ENCODE data around the gene INSRR. TPM values are rescaled to one million over a fixed set of nuclear protein-coding genes. Genes with fewer than 3 reads are reported as not detected.

INSRR gene
- total RNA-seq, 1 experiment from 2014 or later, result not detected

DNA sequence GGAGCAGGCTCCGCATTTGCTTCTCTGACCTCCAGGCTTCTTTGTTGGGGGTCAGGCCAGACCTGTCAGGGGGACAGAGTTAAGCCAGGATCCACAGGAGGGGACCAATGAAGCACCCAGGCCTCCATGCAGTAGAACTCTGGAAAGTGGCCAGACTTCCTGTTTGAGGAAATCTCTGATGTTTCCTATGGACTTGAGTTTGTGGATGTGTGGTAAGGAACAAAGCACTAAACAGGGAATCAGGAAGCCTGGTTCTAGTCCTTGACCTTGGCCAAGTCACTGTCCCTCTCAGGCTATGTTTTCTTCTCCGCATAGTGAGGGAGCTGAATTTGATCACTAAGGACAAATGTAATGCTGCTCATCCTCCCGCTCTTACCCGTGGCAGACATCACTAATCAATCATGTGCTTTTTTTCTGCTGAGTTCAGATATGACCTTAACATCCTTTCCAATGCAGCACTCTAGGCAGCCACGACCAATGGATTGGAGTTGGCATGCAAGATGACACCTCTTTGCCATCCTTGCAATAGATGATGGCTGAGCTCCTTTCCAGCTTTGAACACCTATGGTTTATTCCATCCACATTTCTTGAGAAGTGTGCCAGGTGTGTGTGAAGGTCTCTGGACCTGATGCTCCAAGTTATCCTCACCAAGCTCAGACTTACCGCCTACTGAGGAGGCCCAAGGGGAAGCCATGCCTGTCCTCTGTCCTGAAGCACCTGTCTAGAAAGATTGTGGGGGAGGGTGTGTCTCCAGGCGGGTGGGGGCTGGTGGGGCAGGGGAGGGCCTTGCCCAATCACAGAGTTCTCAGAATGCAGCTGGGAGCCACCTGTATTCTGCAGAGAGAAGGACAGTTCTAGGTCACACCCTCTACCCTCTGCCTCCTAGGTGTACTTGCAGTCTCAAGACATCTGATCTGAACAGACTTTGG lies 52.1 kb downstream of the INSRR start:
- no peaks in the 10 kb centered on the region for H3K27me3 ChIP-seq (ENCODE audit: low read length)
- no peaks in the 10 kb centered on the region for H4K20me1 ChIP-seq (ENCODE audit: low read length)
- DNase-seq (no peak), ATAC-seq (no peak)
- no peak overlapping the region for H3K4me3 ChIP-seq (ENCODE audit: low read length)
- peaks cover 3% of the 10 kb centered on the region; the same call in 1 of the 2 replicates for H3K36me3 ChIP-seq (ENCODE audit: low read depth, low read length)
- no peak overlapping the region for H3K9ac ChIP-seq (ENCODE audit: low read length)
- intact Hi-C loops (cut with micrococcal nuclease), result no loop called here
- no peaks in the 10 kb centered on the region for H3K79me2 ChIP-seq (ENCODE audit: low read length)
- POLR2A ChIA-PET (ENCODE audit: unreplicated experiment), result no interaction called here
- no peaks in the 10 kb centered on the region for H3F3A ChIP-seq (ENCODE audit: low read length, unreplicated experiment)
- H3K9me3 ChIP-seq (ENCODE audit: low read length), result no peaks in the 10 kb centered on the region
- H2AFZ ChIP-seq (ENCODE audit: low read length), result no peak overlapping the region
- BruUV-seq (replicated peaks), result no TSS peak
- H3K27ac ChIP-seq (ENCODE audit: low read length), result no peak overlapping the region
- no peak overlapping the region for H3K4me2 ChIP-seq (ENCODE audit: low read length)
- TF ChIP-seq EZH2 (IDR thresholded peaks at IDR 0.05; ENCODE audit: low read length, unreplicated experiment) (no peak), EZH2phosphoT487 (IDR thresholded peaks at IDR 0.05; ENCODE audit: borderline replicate concordance, low read length) (no peak)
- TF ChIP-seq, protein P1, sequence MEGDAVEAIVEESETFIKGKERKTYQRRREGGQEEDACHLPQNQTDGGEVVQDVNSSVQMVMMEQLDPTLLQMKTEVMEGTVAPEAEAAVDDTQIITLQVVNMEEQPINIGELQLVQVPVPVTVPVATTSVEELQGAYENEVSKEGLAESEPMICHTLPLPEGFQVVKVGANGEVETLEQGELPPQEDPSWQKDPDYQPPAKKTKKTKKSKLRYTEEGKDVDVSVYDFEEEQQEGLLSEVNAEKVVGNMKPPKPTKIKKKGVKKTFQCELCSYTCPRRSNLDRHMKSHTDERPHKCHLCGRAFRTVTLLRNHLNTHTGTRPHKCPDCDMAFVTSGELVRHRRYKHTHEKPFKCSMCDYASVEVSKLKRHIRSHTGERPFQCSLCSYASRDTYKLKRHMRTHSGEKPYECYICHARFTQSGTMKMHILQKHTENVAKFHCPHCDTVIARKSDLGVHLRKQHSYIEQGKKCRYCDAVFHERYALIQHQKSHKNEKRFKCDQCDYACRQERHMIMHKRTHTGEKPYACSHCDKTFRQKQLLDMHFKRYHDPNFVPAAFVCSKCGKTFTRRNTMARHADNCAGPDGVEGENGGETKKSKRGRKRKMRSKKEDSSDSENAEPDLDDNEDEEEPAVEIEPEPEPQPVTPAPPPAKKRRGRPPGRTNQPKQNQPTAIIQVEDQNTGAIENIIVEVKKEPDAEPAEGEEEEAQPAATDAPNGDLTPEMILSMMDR (conservative IDR thresholded peaks at IDR 0.05; ENCODE audit: low read depth, low read length), result no peak
- H3K4me1 ChIP-seq (ENCODE audit: insufficient read depth, low read length), result no peaks in the 10 kb centered on the region
- CTCF ChIA-PET, result no interaction called here
- H3K9me2 ChIP-seq (replicated peaks; ENCODE audit: low read length), result no peaks in the 10 kb centered on the region

DNA sequence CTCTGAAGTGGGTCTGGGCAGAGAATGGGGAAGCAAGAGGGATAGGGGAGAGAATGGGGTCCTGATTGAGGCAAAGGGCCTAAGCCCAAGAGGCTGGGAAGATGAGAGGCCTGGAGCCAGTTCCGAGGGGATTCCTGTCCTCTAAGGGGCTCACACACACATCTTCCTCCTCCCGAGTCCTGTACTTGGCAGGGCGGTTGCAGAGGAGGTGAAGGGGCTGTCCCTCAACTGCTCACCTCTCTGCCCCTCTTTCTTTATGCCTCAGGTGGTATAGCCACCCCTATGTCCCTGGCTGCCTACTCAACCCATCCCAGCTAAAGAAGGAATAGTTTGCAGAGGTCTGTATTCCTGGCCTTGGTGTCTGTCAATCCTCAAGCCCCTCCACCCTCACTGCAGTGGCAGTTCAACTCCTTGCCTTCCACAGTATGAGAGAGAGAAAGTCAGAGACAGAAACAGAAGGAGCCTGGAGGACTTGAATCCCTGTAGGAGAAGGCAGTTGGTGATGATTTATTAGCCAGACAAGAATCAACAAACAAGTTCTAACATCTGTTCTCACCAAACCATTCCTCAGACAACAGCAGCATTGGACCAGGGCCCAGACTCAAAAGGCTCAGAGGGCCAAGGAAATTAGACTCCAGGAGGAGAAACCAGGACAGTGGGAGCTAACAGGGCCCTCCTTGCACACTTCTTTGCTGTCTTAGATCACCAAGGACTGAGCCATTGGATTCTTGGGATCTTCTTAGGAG lies 53.0 kb downstream of the INSRR start:
- no peaks in the 10 kb centered on the region for H4K20me1 ChIP-seq (ENCODE audit: low read length)
- no peak overlapping the region for H3K4me2 ChIP-seq (ENCODE audit: low read length)
- no peak for DNase-seq
- intact Hi-C loops (cut with micrococcal nuclease), result no loop called here
- H3K9me3 ChIP-seq (ENCODE audit: low read length), result no peaks in the 10 kb centered on the region
- ChIA-PET POLR2A (ENCODE audit: unreplicated experiment) (no interaction called here), CTCF (no interaction called here)
- no peak for TF ChIP-seq EZH2phosphoT487 (IDR thresholded peaks at IDR 0.05; ENCODE audit: borderline replicate concordance, low read length)
- TF ChIP-seq EZH2 (IDR thresholded peaks at IDR 0.05; ENCODE audit: low read length, unreplicated experiment), result no peak
- TF ChIP-seq, protein P1 (conservative IDR thresholded peaks at IDR 0.05; ENCODE audit: low read depth, low read length), result no peak
- H3K9ac ChIP-seq (ENCODE audit: low read length), result no peak overlapping the region
- no peaks in the 10 kb centered on the region for H3F3A ChIP-seq (ENCODE audit: low read length, unreplicated experiment)
- no peak for ATAC-seq
- no peak overlapping the region for H3K27ac ChIP-seq (ENCODE audit: low read length)
- no peaks in the 10 kb centered on the region for H3K9me2 ChIP-seq (replicated peaks; ENCODE audit: low read length)
- H3K79me2 ChIP-seq (ENCODE audit: low read length), result no peaks in the 10 kb centered on the region
- no peaks in the 10 kb centered on the region for H3K4me1 ChIP-seq (ENCODE audit: insufficient read depth, low read length)
- no peak overlapping the region for H3K4me3 ChIP-seq (ENCODE audit: low read length)
- H2AFZ ChIP-seq (ENCODE audit: low read length), result no peak overlapping the region
- no TSS peak for BruUV-seq (replicated peaks)
- H3K27me3 ChIP-seq (ENCODE audit: low read length), result no peaks in the 10 kb centered on the region
- peaks cover 10% of the 10 kb centered on the region; the same call in 1 of the 2 replicates for H3K36me3 ChIP-seq (ENCODE audit: low read depth, low read length)

Data from PC-3 (cell line).